Ishikawa (cell line): ENCODE data around the gene NEAT1.

ENCODE experiments used
- FOXM1 ChIP-seq: IDR thresholded peaks from 2 replicates; pipeline ENCODE4 v1.6.1; 2012; ENCODE audit warnings: low read depth, borderline replicate concordance
- RAD21 ChIP-seq: IDR thresholded peaks from 2 replicates; pipeline ENCODE4 v1.6.1; 2012; ENCODE audit warnings: low read depth
- TAF1 ChIP-seq: IDR thresholded peaks from 2 replicates; pipeline ENCODE4 v1.6.1; 2012; ENCODE audit warnings: low read depth, mild to moderate bottlenecking

DNA sequence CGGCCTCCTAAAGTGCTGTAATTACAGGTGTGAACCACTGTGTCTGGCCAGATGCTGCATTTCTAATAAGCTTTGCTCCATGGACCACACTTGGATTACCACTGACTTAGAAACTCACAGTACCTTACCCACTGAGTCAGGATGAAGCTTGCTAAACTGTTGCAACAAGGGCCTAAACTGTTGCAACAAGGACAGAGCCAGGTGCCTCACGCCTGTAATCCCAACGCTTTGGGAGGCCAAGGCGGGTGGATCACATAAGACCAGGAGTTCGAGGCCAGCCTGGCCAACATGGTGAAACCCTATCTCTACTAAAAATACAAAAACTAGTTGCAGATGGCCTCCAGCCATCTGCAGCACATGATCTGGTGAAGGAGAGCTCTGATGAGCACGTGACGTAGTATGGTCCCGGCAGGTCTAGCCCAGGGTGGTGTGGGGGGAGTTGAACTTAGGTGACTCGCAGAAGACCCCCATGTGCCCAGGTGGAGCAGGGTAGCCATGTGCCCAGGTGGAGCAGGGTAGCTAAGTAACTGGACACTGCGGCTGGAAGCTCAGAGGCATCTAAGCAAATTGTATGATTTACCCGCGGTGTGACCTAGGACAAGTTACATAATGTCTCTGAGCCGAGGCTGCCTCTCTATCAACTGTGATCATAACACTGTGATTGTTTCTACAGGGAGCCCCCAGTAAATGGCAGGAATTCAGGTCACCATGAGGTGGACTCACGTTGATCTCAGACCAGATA lies 48.6 kb upstream of the NEAT1 start:
- TF ChIP-seq TAF1 (no peak), RAD21 (no peak), FOXM1 (no peak)
